Endothelial cell of umbilical vein (primary cell): ENCODE data around the gene VAMP2.

Experiments used
- EZH2 ChIP-seq: IDR thresholded peaks from 2 replicates; pipeline ENCODE4 v1.6.1; 2012; ENCODE audit warnings: borderline replicate concordance, low read depth, mild to moderate bottlenecking, moderate library complexity, low read length, inconsistent platforms; ENCODE audit not compliant: severe bottlenecking
- FOS ChIP-seq: IDR thresholded peaks from 2 replicates; pipeline ENCODE4 v1.6.1; 2011; ENCODE audit warnings: mild to moderate bottlenecking, low read length, moderate library complexity, borderline replicate concordance; ENCODE audit not compliant: insufficient read depth
- POLR2A ChIP-seq: IDR thresholded peaks from 2 replicates; pipeline ENCODE4 v1.6.1; 2012; ENCODE audit warnings: low read depth, mild to moderate bottlenecking, control low read depth, low read length

GRCh38 chr17:8155231-8155995 lies 7.3 kb downstream of the VAMP2 start:
- TF ChIP-seq POLR2A, result no peak
- no peak for TF ChIP-seq EZH2
- TF ChIP-seq FOS, result no peak
